K562 (cell line): ENCODE data around the gene MARCHF3. TPM values are rescaled to one million over a fixed set of nuclear protein-coding genes. Genes with fewer than 3 reads are reported as not detected.

Experiments
- ATAC-seq: fragments of 200-7000 bp; cut with Tn5 transposase; 3 replicates; pipeline ENCODE4 v1.9.1; 2020; ENCODE audit warnings: moderate library complexity
- BruUV-seq: library from RNA; stranded (reverse); fragments of 400-500 nt; replicated peaks from 2 replicates; lab custom pipeline; 2021; lab: Mats Ljungman, UMichigan
- CTCF ChIA-PET: fragments of 300-600 bp; formaldehyde crosslinking; extraction: SDS; loops from one replicate; lab custom pipeline; 2021; ENCODE audit warnings: low intra/inter-chr PET ratio; lab: Yijun Ruan, JAX
- POLR2A ChIA-PET: fragments of 300-600, 350-650 bp; sonication (Branson Sonifier 250); formaldehyde crosslinking; extraction: SDS; loops from one replicate; lab custom pipeline; 2021; ENCODE audit warnings: antibody characterized with exemption, inconsistent platforms; lab: Yijun Ruan, JAX
- DNase-seq, 4 experiments: peaks; one replicate each; pipeline versions ENCODE4 v3.0.0 to v3.0.0-alpha.2; 2011 to 2018; ENCODE audit warnings: low spot score in 3 of 4, mixed read lengths in 3 of 4; ENCODE audit errors: extremely low read depth in 1 of 4
- FAIRE-seq: peaks from 2 replicates; lab custom pipeline; 2011; peaks lifted over from hg19 to GRCh38; lab: Jason Lieb, UNC
- H2AFZ ChIP-seq: 2 replicates; pipeline ENCODE4 v1.6.0; 2011; ENCODE audit warnings: low read depth, low read length, control low read depth, inconsistent platforms
- H3K27ac ChIP-seq: fragments of 200-600 bp; 3 replicates; pipeline ENCODE4 v1.8.0; 2011; ENCODE audit warnings: low read depth, mild to moderate bottlenecking, control low read depth, inconsistent platforms, low read length, moderate library complexity, mixed read lengths; ENCODE audit errors: extremely low read depth
- H3K27me3 ChIP-seq, 2 experiments: fragments of 300-600 bp in 1 of 2; 2 replicates in 1 of 2; 3 replicates in 1 of 2; pipeline versions ENCODE4 v1.6.0 to v1.8.0; 2011; ENCODE audit warnings: inconsistent platforms in 2 of 2, low read length in 2 of 2, mild to moderate bottlenecking in 1 of 2, mixed read lengths in 1 of 2, moderate library complexity in 1 of 2; ENCODE audit not compliant: control insufficient read depth in 2 of 2, insufficient read depth in 2 of 2
- H3K36me3 ChIP-seq: fragments of 300-600 bp; 3 replicates; pipeline ENCODE4 v1.8.0; 2011; ENCODE audit warnings: mild to moderate bottlenecking, low read length, inconsistent platforms; ENCODE audit not compliant: control insufficient read depth, insufficient read depth
- H3K4me1 ChIP-seq, 2 experiments: fragments of 200-600 bp in 1 of 2; replicated peaks in 1 of 2; 2 replicates in 1 of 2; 3 replicates in 1 of 2; pipeline versions ENCODE4 v1.5.1 to v1.8.0; 2011; ENCODE audit warnings: inconsistent platforms in 2 of 2, low read length in 2 of 2, mild to moderate bottlenecking in 1 of 2, mixed read lengths in 1 of 2, moderate library complexity in 1 of 2; ENCODE audit not compliant: control insufficient read depth in 2 of 2, insufficient read depth in 2 of 2
- H3K4me2 ChIP-seq: 2 replicates; pipeline ENCODE4 v1.6.1; 2011; ENCODE audit warnings: low read length, control low read depth, inconsistent platforms, mixed read lengths; ENCODE audit not compliant: insufficient read depth
- H3K4me3 ChIP-seq: fragments of 200-600 bp; sonication (generic), shearing (Covaris generic); 2 replicates; pipeline ENCODE4 v1.5.1; 2016; ENCODE audit warnings: control low read depth, inconsistent platforms
- H3K79me2 ChIP-seq: fragments of 200-600 bp; 3 replicates; pipeline ENCODE4 v1.8.0; 2011; ENCODE audit warnings: low read length, inconsistent platforms; ENCODE audit not compliant: control insufficient read depth, insufficient read depth
- H3K9ac ChIP-seq, 2 experiments: 2 replicates each; pipeline versions ENCODE4 v1.6.0 to v1.6.1; 2011; ENCODE audit warnings: low read depth in 2 of 2, low read length in 2 of 2, control low read depth in 1 of 2, inconsistent platforms in 1 of 2, mild to moderate bottlenecking in 1 of 2, mixed read lengths in 1 of 2; ENCODE audit not compliant: insufficient read depth in 1 of 2
- H3K9me1 ChIP-seq: one replicate; pipeline ENCODE4 v1.6.0; 2011; ENCODE audit warnings: inconsistent platforms, mild to moderate bottlenecking, low read length, moderate library complexity; ENCODE audit not compliant: control insufficient read depth, insufficient read depth
- H3K9me3 ChIP-seq: replicated peaks from 2 replicates; pipeline ENCODE4 v1.5.1; 2011; ENCODE audit warnings: low read depth, low read length, inconsistent platforms; ENCODE audit not compliant: control insufficient read depth, insufficient read depth
- H4K20me1 ChIP-seq: replicated peaks from 2 replicates; pipeline ENCODE4 v1.6.1; 2011; ENCODE audit warnings: low read length, inconsistent platforms, mixed read lengths; ENCODE audit not compliant: control insufficient read depth, insufficient read depth
- ARID1B ChIP-seq: fragments of 450-650 bp; IDR thresholded peaks from 2 replicates; pipeline ENCODE4 v1.6.1; 2016; ENCODE audit warnings: antibody characterized with exemption, mild to moderate bottlenecking, inconsistent platforms
- ARNT ChIP-seq, 2 experiments: fragments of 450-650 bp; IDR thresholded peaks; 2 replicates each; pipeline ENCODE4 v1.6.1; 2016; ENCODE audit warnings: mild to moderate bottlenecking in 1 of 2
- ATF1 ChIP-seq, 2 experiments: fragments of 450-650 bp in 1 of 2; IDR thresholded peaks; 2 replicates each; pipeline ENCODE4 v1.6.1; 2016; ENCODE audit warnings: missing compliant biosample characterization in 1 of 2, missing genetic modification characterization in 1 of 2
- CEBPB ChIP-seq: fragments of 450-650 bp; IDR thresholded peaks from 2 replicates; pipeline ENCODE4 v1.6.1; 2016; ENCODE audit warnings: missing genetic modification characterization, missing compliant biosample characterization
- CTBP1 ChIP-seq: fragments of 450-650 bp; IDR thresholded peaks from 2 replicates; pipeline ENCODE4 v1.6.1; 2016; ENCODE audit warnings: borderline replicate concordance
- CXXC5 ChIP-seq: fragments of 250-450 bp; sonication (Bioruptor Pico); IDR thresholded peaks from 2 replicates; pipeline ENCODE4 v1.8.0; 2022; ENCODE audit warnings: inconsistent platforms, mild to moderate bottlenecking, moderate library complexity
- DPF2 ChIP-seq: fragments of 450-650 bp; IDR thresholded peaks from 2 replicates; pipeline ENCODE4 v1.6.1; 2016
- FOXK1 ChIP-seq: sonication (generic); formaldehyde crosslinking; IDR thresholded peaks from 2 replicates; pipeline ENCODE4 v1.8.0; 2022; ENCODE audit warnings: missing genetic modification reagents, mild to moderate bottlenecking, borderline replicate concordance
- HOMEZ ChIP-seq: fragments of 250-450 bp; sonication (Bioruptor Pico); IDR thresholded peaks from 2 replicates; pipeline ENCODE4 v1.4.0; 2020; ENCODE audit warnings: mild to moderate bottlenecking, moderate library complexity
- KHSRP ChIP-seq: fragments of 450-650 bp; IDR thresholded peaks from 2 replicates; pipeline ENCODE4 v1.6.1; 2017
- NR2C1 ChIP-seq, 2 experiments: fragments of 450-650 bp; IDR thresholded peaks; 2 replicates each; pipeline ENCODE4 v1.6.1; 2017; ENCODE audit warnings: mild to moderate bottlenecking in 2 of 2, antibody characterized with exemption in 1 of 2, inconsistent platforms in 1 of 2, missing compliant biosample characterization in 1 of 2, missing genetic modification characterization in 1 of 2
- POLR2G ChIP-seq: fragments of 200-400 bp; formaldehyde crosslinking; IDR thresholded peaks from 2 replicates; pipeline ENCODE4 v1.6.1; 2017; ENCODE audit warnings: low read depth, mild to moderate bottlenecking, antibody characterized with exemption, low read length, moderate library complexity
- PTRF ChIP-seq: fragments of 450-650 bp; IDR thresholded peaks from 2 replicates; pipeline ENCODE4 v1.6.1; 2016; ENCODE audit warnings: mild to moderate bottlenecking, missing genetic modification characterization, missing compliant biosample characterization
- RCOR1 ChIP-seq, 2 experiments: IDR thresholded peaks; 2 replicates each; pipeline ENCODE4 v1.6.1; 2012; ENCODE audit warnings: low read depth in 2 of 2, low read length in 2 of 2, borderline replicate concordance in 1 of 2, improper control_type of control experiment in 1 of 2
- SMARCE1 ChIP-seq: fragments of 450-650 bp; IDR thresholded peaks from 2 replicates; pipeline ENCODE4 v1.7.1; 2016; ENCODE audit warnings: mild to moderate bottlenecking
- SPI1 ChIP-seq: IDR thresholded peaks from 2 replicates; pipeline ENCODE4 v1.6.1; 2011; ENCODE audit warnings: low read depth, low read length, control low read depth, borderline replicate concordance
- SRF ChIP-seq, 2 experiments: fragments of 250-450, 450-650 bp in 1 of 2; sonication (Bioruptor Pico) in 1 of 2; sonication (generic) in 1 of 2; formaldehyde crosslinking; IDR thresholded peaks; 2 replicates each; pipeline versions ENCODE4 v1.5.0 to v1.5.1; 2020 to 2022; ENCODE audit warnings: mild to moderate bottlenecking in 1 of 2, missing genetic modification reagents in 1 of 2
- STAG1 ChIP-seq: sonication (generic); formaldehyde crosslinking; IDR thresholded peaks from 2 replicates; pipeline ENCODE4 v1.5.0; 2020; ENCODE audit warnings: missing genetic modification reagents, borderline replicate concordance
- ZBTB34 ChIP-seq: fragments of 250-450 bp; sonication (Bioruptor Pico); IDR thresholded peaks from 2 replicates; pipeline ENCODE4 v1.8.0; 2021; ENCODE audit warnings: mild to moderate bottlenecking, moderate library complexity
- ZNF175 ChIP-seq: fragments of 200-800 bp; sonication (Bioruptor generic); IDR thresholded peaks from 2 replicates; pipeline ENCODE4 v1.6.1; 2016; ENCODE audit warnings: low read depth, mild to moderate bottlenecking, missing genetic modification characterization, missing compliant biosample characterization
- ZNF316 ChIP-seq: fragments of 450-650 bp; IDR thresholded peaks from 2 replicates; pipeline ENCODE4 v1.6.1; 2016
- ZNF324 ChIP-seq: fragments of 250-450 bp; sonication (Bioruptor Pico); IDR thresholded peaks from 2 replicates; pipeline ENCODE4 v1.4.0; 2020; ENCODE audit warnings: mild to moderate bottlenecking
- WGBS: fragments of 100-300 bp; shearing (Covaris generic); methylation state at CpG from one replicate; pipeline ENCODE4 v1.1.6; 2016; ENCODE audit warnings: low coverage, mixed read lengths; ENCODE audit not compliant: insufficient coverage; ENCODE audit errors: missing lambda C conversion rate; 5-methylcytosine and 5-hydroxymethylcytosine counted together
- in situ Hi-C: fragments of 300-500 bp; cut with MboI; formaldehyde crosslinking; loops from 4 replicates; pipeline ENCODE4 v1.15.0; 2018; ENCODE audit warnings: inconsistent platforms, mixed read lengths
- intact Hi-C: fragments of 100-400 bp; cut with micrococcal nuclease; formaldehyde crosslinking; loops from 2 replicates; pipeline ENCODE4 v1.14.2; 2022
- polyA plus RNA-seq, 8 experiments: library from polyadenylated mRNA; depleted of rRNA in 4 of 8; stranded (reverse) in 5 of 8; unstranded in 3 of 8; fragments of >200 nt; fragmentation: Nextera tagmentation in 2 of 8; fragmentation: Illumina TruSeq in 1 of 8; extraction: Ambion mirVana in 2 of 8; extraction: Trizol in 1 of 8; gene quantifications; 2 replicates each; pipeline versions ENCODE4 v1.2.1 to v1.2.3, GENCODE V29; 2011 to 2014; ENCODE audit warnings: inconsistent platforms in 1 of 8, missing spikeins in 1 of 8
- total RNA-seq, 7 experiments: library from RNA; depleted of rRNA in 6 of 7; stranded (reverse); fragments of >200 nt in 6 of 7; fragmentation: Illumina TruSeq in 2 of 7; extraction: Trizol in 2 of 7; gene quantifications; 2 replicates each; pipeline versions ENCODE4 v1.2.1 to v1.2.3, GENCODE V29; 2011 to 2021; ENCODE audit warnings: low replicate concordance in 1 of 7

MARCHF3 gene
- total and polyA plus RNA-seq, 9 of the 15 experiments (the other 6 are each of a cell fraction or from before 2014, with no cell fraction given) = 5.6 to 37.4 (median 16.5) TPM

- Histone ChIP-seq H3K9ac (peak overlapping the region in 1 of 2 experiments; percentile 66; a peak in 1 of 4 replicates), H3K79me2 (no peaks in the 10 kb centered on the region), H3K4me3 (no peak overlapping the region), H3K36me3 (no peaks in the 10 kb centered on the region), H3K27ac (no peak overlapping the region), H4K20me1 (no peaks in the 10 kb centered on the region), H3K4me1 (peaks cover 4 to 9% of the 10 kb centered on the region in 2 experiments; a peak in 3 of 5 replicates), H2AFZ (peak overlapping the region; percentile 58), H3K9me3 (no peaks in the 10 kb centered on the region), H3K4me2 (peak overlapping the region; percentile 3; the same call in 1 of the 2 replicates), H3K9me1 (no peaks in the 10 kb centered on the region), H3K27me3 (no peaks in the 10 kb centered on the region)
- in situ Hi-C loops (no loop called here), intact Hi-C loops (loop anchor here (10.0 kb wide), 1 partner anchor 405 kb away; no protein-coding TSS in a partner anchor)
- peak; percentile 81 for ATAC-seq
- BruUV-seq = no TSS peak
- FAIRE-seq = peak; percentile 44
- 43% methylated on average over 8 of the region's 9 CpGs for WGBS
- DNase-seq = peak in 2 of 4 experiments; percentile 26 to 47
- ChIA-PET POLR2A (interaction anchor here (0.9 kb wide), 1 partner anchor 9 kb away, joined by 3 read pairs; no protein-coding TSS in a partner anchor), CTCF (no interaction called here)
- TF ChIP-seq ZNF324 (CRISPR knock-in tag) = no peak
- TF ChIP-seq ZNF316 = no peak
- no peak for TF ChIP-seq KHSRP
- TF ChIP-seq ZBTB34 = no peak
- TF ChIP-seq PTRF = no peak
- no peak for TF ChIP-seq POLR2G
- peak; percentile 89 for TF ChIP-seq CTBP1
- no peak for TF ChIP-seq ZNF175
- TF ChIP-seq CEBPB (tag) = 0 out of 2 replicates have a peak, but pooled peaks have one; percentile 22
- no peak for TF ChIP-seq DPF2
- no peak for TF ChIP-seq NR2C1 (IDR thresholded peaks at IDR 0.05)
- TF ChIP-seq NR2C1 (tag; IDR thresholded peaks at IDR 0.05) = peak; percentile 35; the same call in 1 of the 2 replicates
- TF ChIP-seq HOMEZ (CRISPR knock-in tag) = no peak
- TF ChIP-seq SRF (CRISPR knock-in tag; IDR thresholded peaks at IDR 0.05) = peak in 1 of 2 experiments; percentile 29; a peak in 1 of 4 replicates
- no peak for TF ChIP-seq ATF1 (CRISPR knock-in tag; IDR thresholded peaks at IDR 0.05)
- 0 out of 2 replicates have a peak, but pooled peaks have one; percentile 15 for TF ChIP-seq ATF1 (tag; IDR thresholded peaks at IDR 0.05)
- no peak for TF ChIP-seq FOXK1 (CRISPR knock-in tag)
- no peak for TF ChIP-seq STAG1 (CRISPR knock-in tag)
- peak; percentile 97 for TF ChIP-seq SPI1
- peak; percentile 64; the same call in 1 of the 2 replicates for TF ChIP-seq SMARCE1
- peak in 1 of 2 experiments; percentile 55; a peak in 1 of 4 replicates for TF ChIP-seq RCOR1 (IDR thresholded peaks at IDR 0.05; ENCODE audit: borderline replicate concordance in 1 of 2, low read depth in 2 of 2, low read length in 2 of 2)
- TF ChIP-seq ARNT (IDR thresholded peaks at IDR 0.05) = no peak
- peak; percentile 39; the same call in 1 of the 2 replicates for TF ChIP-seq ARID1B
- 0 out of 2 replicates have a peak, but pooled peaks have one; percentile 8 for TF ChIP-seq CXXC5
Measured at GRCh38 chr5:127079994-127080491, 49.7 kb upstream of the MARCHF3 start.
